OCI-LY1 (cell line): ENCODE measurements around the gene YRDC.
"Not testable (repeated sequence)": the region's sequence is repeated elsewhere in the genome, so short reads cannot be mapped to it uniquely, and the experiment has no call there.

Experiments
- H2AFZ ChIP-seq: fragments of 200-600 bp; sonication (generic), shearing (Covaris generic); 2 replicates; pipeline ENCODE4 v1.6.0; 2014; ENCODE audit warnings: antibody characterized with exemption, mild to moderate bottlenecking, low read length
- H3F3A ChIP-seq: fragments of 200-600 bp; sonication (generic), shearing (Covaris generic); 2 replicates; pipeline ENCODE4 v1.6.0; 2014; ENCODE audit warnings: mild to moderate bottlenecking, antibody characterized with exemption, low read length, moderate library complexity; ENCODE audit not compliant: insufficient read depth
- H3K27ac ChIP-seq: fragments of 200-600 bp; sonication (generic); 2 replicates; pipeline ENCODE4 v1.5.1; 2014; ENCODE audit warnings: low read length, mixed run types, mild to moderate bottlenecking, low read depth; ENCODE audit not compliant: poor library complexity, severe bottlenecking
- H3K27me3 ChIP-seq: fragments of 200-600 bp; sonication (generic); 2 replicates; pipeline ENCODE4 v1.6.0; 2014; ENCODE audit warnings: antibody characterized with exemption, mild to moderate bottlenecking, low read length, moderate library complexity; ENCODE audit not compliant: insufficient read depth
- H3K36me3 ChIP-seq: fragments of 200-600 bp; sonication (generic); 2 replicates; pipeline ENCODE4 v1.6.1; 2014; ENCODE audit warnings: mild to moderate bottlenecking, antibody characterized with exemption, low read length, moderate library complexity, mixed read lengths; ENCODE audit not compliant: insufficient read depth
- H3K4me1 ChIP-seq: fragments of 200-600 bp; sonication (generic); 2 replicates; pipeline ENCODE4 v1.5.1; 2014; ENCODE audit warnings: mild to moderate bottlenecking, low read length, moderate library complexity; ENCODE audit not compliant: insufficient read depth, severe bottlenecking
- H3K4me2 ChIP-seq: fragments of 200-600 bp; sonication (generic), shearing (Covaris generic); 2 replicates; pipeline ENCODE4 v1.6.1; 2014; ENCODE audit warnings: low read length
- H3K4me3 ChIP-seq: fragments of 200-600 bp; sonication (generic); 2 replicates; pipeline ENCODE4 v1.5.1; 2014; ENCODE audit warnings: low read length, low read depth, mild to moderate bottlenecking, mixed read lengths; ENCODE audit not compliant: poor library complexity, severe bottlenecking
- H3K79me2 ChIP-seq: fragments of 200-600 bp; shearing (Covaris generic); 2 replicates; pipeline ENCODE4 v1.6.1; 2016; ENCODE audit warnings: mixed run types, low read length, mixed read lengths; ENCODE audit not compliant: insufficient read depth
- H3K9ac ChIP-seq: fragments of 200-600 bp; sonication (generic), shearing (Covaris generic); 2 replicates; pipeline ENCODE4 v1.6.1; 2014; ENCODE audit warnings: mild to moderate bottlenecking, low read length, mixed read lengths
- H3K9me2 ChIP-seq: fragments of 200-600 bp; sonication (generic), shearing (Covaris generic); 2 replicates; pipeline ENCODE4 v1.6.1; 2014; ENCODE audit warnings: low read depth, mild to moderate bottlenecking, low read length, mixed read lengths
- H3K9me3 ChIP-seq: fragments of 200-600 bp; shearing (Covaris generic); 2 replicates; pipeline ENCODE4 v1.6.1; 2014; ENCODE audit warnings: low read length, mixed read lengths
- H4K20me1 ChIP-seq: fragments of 200-600 bp; sonication (generic), shearing (Covaris generic); 2 replicates; pipeline ENCODE4 v1.6.0; 2016; ENCODE audit warnings: mild to moderate bottlenecking, low read length; ENCODE audit not compliant: insufficient read depth
- EZH2 ChIP-seq: fragments of 200-600 bp; sonication (generic), shearing (Covaris generic); IDR thresholded peaks from 2 replicates; pipeline ENCODE4 v1.8.0; 2017; ENCODE audit warnings: borderline replicate concordance, mixed run types, mild to moderate bottlenecking, antibody characterized with exemption, low read length, moderate library complexity, mixed read lengths
- TF ChIP-seq, protein P1 (sequence below): fragments of 200-600 bp; sonication (generic), shearing (Covaris generic); IDR thresholded peaks from 2 replicates; pipeline ENCODE4 v1.5.1; 2017; ENCODE audit warnings: mild to moderate bottlenecking, antibody characterized with exemption, low read length, moderate library complexity, mixed read lengths

The YRDC gene

GRCh38 chr1:37778654-37779053, 29.4 kb downstream of the YRDC start:
- no peak overlapping the region for H3K4me3 ChIP-seq
- no peaks in the 10 kb centered on the region for H3K9me2 ChIP-seq
- H3K4me1 ChIP-seq, result no peaks in the 10 kb centered on the region
- no peaks in the 10 kb centered on the region for H3K27me3 ChIP-seq
- TF ChIP-seq EZH2, result no peak
- TF ChIP-seq, protein P1, sequence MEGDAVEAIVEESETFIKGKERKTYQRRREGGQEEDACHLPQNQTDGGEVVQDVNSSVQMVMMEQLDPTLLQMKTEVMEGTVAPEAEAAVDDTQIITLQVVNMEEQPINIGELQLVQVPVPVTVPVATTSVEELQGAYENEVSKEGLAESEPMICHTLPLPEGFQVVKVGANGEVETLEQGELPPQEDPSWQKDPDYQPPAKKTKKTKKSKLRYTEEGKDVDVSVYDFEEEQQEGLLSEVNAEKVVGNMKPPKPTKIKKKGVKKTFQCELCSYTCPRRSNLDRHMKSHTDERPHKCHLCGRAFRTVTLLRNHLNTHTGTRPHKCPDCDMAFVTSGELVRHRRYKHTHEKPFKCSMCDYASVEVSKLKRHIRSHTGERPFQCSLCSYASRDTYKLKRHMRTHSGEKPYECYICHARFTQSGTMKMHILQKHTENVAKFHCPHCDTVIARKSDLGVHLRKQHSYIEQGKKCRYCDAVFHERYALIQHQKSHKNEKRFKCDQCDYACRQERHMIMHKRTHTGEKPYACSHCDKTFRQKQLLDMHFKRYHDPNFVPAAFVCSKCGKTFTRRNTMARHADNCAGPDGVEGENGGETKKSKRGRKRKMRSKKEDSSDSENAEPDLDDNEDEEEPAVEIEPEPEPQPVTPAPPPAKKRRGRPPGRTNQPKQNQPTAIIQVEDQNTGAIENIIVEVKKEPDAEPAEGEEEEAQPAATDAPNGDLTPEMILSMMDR, result no peak
- H3K9me3 ChIP-seq, result no peaks in the 10 kb centered on the region
- H2AFZ ChIP-seq, result no peak overlapping the region
- H3F3A ChIP-seq, result no peaks in the 10 kb centered on the region
- no peak overlapping the region for H3K27ac ChIP-seq
- H3K9ac ChIP-seq, result no peak overlapping the region
- H3K36me3 ChIP-seq, result no peaks in the 10 kb centered on the region
- no peak overlapping the region for H3K4me2 ChIP-seq
- H3K79me2 ChIP-seq, result no peaks in the 10 kb centered on the region
- H4K20me1 ChIP-seq, result no peaks in the 10 kb centered on the region

DNA sequence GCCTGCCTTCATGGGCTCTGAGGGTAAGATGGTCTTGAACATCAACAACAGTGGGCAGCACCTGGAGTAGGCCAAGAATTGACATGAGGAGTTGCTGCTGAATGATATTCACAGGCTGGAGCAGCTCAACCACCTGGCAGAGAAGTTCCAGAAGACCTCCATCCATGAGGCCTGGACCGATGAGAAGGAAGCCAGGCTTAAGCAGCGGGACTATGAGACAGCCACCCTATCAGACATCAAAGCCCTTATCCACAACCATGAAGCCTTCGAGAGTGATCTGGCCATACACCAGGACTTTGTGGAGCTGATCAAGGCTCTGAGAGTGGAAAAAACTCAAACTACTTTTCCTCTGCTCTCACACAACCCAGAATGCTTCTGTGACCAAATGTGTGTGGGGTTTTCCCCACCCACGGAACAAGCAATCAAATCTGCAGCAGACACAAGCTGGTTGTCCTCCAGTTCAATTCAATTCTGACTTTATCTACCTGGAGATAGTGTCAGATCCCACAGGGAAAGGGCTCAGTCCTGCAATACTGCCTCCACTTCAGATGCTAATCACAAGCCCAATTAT, 31.0 kb downstream of the YRDC start:
- Histone ChIP-seq H2AFZ (no peak overlapping the region), H3K36me3 (no peaks in the 10 kb centered on the region), H3F3A (no peaks in the 10 kb centered on the region), H3K9ac (no peak overlapping the region), H3K4me2 (no peak overlapping the region), H3K79me2 (no peaks in the 10 kb centered on the region), H3K4me1 (no peaks in the 10 kb centered on the region), H3K9me2 (no peaks in the 10 kb centered on the region), H3K4me3 (no peak overlapping the region), H3K27ac (no peak overlapping the region), H3K27me3 (no peaks in the 10 kb centered on the region), H4K20me1 (no peaks in the 10 kb centered on the region), H3K9me3 (no peaks in the 10 kb centered on the region)
- no peak for TF ChIP-seq EZH2
- TF ChIP-seq, protein P1, result no peak

- not testable (repeated sequence) for H3F3A ChIP-seq, H3K27me3 ChIP-seq, H3K79me2 ChIP-seq, H3K9me2 ChIP-seq, H4K20me1 ChIP-seq, H3K36me3 ChIP-seq, H3K4me1 ChIP-seq, H3K4me3 ChIP-seq, H3K9ac ChIP-seq, H3K4me2 ChIP-seq, H2AFZ ChIP-seq, H3K9me3 ChIP-seq, H3K27ac ChIP-seq
Observed at GRCh38 chr1:37771440-37771839, 36.6 kb downstream of the YRDC start.

DNA sequence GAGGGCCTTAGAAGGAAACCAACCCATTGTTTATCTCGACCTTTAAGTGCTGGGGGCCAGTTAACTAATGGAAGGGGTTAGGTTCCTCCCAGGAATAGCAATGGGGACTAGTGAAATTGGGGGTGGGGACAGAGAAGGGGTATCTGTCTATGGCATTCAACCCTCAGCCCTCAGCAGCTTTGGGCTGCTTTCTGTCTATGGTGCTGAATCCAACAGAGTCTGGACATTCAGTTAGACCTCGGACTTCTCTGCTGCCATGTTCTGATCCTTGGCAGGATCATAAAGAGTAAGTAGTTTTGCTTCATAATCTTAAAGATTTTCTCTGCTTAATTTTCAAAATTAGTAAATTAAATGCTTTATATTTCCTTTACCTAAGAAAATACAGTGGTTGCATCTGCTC, 40.5 kb downstream of the YRDC start:
- Histone ChIP-seq H3K4me2 (no peak overlapping the region), H3K36me3 (no peaks in the 10 kb centered on the region), H4K20me1 (no peaks in the 10 kb centered on the region), H3K9me3 (no peaks in the 10 kb centered on the region), H2AFZ (no peak overlapping the region), H3K4me3 (no peak overlapping the region), H3K79me2 (no peaks in the 10 kb centered on the region), H3K27me3 (no peaks in the 10 kb centered on the region), H3F3A (no peaks in the 10 kb centered on the region), H3K9me2 (no peaks in the 10 kb centered on the region), H3K9ac (no peak overlapping the region), H3K4me1 (no peaks in the 10 kb centered on the region), H3K27ac (no peak overlapping the region)
- TF ChIP-seq EZH2, result no peak
- TF ChIP-seq, protein P1, result no peak
